ENCODE measurements around the gene NRBF2.
"Not testable (repeated sequence)": the region's sequence is repeated elsewhere in the genome, so short reads cannot be mapped to it uniquely, and the experiment has no call there.

Gene NRBF2

DNA sequence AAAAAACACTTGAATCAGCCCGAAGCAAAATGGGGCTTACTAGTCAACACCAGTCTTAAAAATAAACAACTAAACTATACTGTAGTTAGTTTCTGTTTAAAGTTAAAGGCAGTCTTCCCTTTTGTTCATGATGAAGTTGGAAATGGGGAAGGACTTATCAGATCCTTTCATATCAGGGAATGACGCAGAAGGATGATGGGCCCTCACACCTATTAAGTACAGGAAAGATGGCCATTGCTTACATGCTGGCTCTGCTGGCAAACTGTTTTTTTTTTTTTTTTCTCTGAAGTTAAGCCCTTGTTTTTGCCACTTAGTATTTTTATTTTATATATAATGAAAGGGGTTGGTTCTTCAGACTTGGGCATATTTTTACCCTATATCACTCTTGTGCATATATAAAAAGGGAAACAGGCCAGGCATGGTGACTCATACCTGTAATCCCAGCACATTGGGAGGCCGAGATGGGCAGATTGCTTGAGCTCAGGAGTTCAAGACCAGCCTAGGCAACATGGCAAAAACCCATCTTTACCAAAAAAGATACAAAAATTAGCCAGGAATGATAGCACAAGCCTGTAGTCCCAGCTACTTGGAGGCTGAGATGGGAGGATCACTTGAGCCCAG is 16.6 kb upstream of the NRBF2 start:
- DNase-seq (ENCODE audit: low spot score) = no peak

- no peak for DNase-seq (ENCODE audit: low spot score)
Observed at GRCh38 chr10:63119041-63119440, 14.1 kb upstream of the NRBF2 start.

DNA sequence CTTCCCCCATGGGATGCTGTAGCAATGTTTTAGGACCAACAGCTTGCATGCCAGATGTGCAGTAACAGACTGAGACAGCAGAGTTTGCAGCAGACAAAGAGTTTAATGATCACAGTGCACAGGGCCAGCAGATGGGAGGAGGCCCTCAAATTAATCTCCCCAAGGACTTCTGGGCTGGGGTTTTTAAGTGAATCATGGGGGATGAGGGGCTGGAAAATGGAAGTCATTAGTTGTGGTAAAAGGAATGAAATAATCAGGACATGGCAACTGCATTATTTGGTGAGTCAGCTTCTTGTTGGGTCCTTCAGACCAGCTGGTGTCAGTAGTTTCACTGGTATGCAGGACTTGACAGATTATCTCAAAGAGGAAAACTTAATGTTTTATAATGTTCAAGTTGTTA is 12.6 kb upstream of the NRBF2 start:
- DNase-seq (ENCODE audit: low spot score) = no peak

DNA sequence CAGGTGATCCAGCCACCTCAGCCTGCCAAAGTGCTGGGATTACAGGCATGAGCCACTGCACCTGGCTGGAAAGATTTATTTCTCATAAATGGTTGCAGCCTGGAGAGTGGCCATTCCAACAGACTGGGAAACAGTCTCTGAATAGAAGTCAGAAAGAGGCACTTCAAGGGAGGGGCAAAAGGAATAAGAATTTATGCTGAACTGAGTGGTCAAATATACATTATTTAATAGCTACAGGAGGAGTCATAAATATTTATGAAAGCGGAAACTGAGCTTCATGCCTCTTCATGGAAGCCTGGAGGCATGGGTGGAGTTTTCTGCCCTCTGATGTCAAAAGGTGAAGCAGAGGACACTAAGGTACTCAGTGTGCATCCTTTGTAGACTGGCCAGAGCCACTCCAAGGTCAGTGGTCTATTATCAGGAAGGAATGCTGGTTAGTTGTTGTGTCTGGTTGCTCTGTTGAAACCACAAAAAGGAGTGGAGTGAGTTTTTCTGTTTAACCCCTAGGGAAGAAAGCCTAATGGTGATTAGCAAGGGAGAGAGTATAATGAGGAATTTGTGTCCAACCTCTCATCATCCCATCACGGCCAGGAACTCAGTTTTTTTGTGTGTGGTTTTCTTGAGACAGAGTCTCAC is 9.3 kb upstream of the NRBF2 start:
- no peak for DNase-seq (ENCODE audit: low spot score)

- DNase-seq (ENCODE audit: low spot score) = no peak
Observed at GRCh38 chr10:63125459-63125858, 7.7 kb upstream of the NRBF2 start.

- no peak for DNase-seq (ENCODE audit: low spot score)
Observed at GRCh38 chr10:63128443-63128842, 4.7 kb upstream of the NRBF2 start.

- DNase-seq (ENCODE audit: low spot score) = no peak
Observed at GRCh38 chr10:63129888-63130287, 3.2 kb upstream of the NRBF2 start.

DNA sequence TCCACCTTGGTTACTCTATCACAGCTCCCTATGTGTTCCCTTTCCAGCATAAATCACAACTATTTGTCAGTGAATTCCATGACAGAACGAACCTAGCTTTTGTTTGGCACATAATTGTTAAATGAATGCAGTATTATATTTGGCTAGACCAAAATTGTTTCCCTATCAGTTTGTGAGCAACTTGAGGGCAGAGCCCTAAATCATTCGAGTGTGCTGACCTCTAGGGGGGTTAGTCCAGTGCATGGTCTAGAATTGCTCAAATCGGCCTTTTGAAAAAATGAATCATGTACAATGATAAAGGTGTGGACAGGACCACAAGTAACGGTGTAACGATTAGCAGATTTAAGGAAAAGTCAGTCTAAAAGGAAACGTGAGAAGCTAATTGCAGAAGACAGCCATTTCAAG is 475 bp upstream of the NRBF2 start:
- no peak for DNase-seq (ENCODE audit: low spot score)

- no peak for DNase-seq (ENCODE audit: low spot score)
Observed at GRCh38 chr10:63133821-63134557, 861 bp downstream of the NRBF2 start.

DNA sequence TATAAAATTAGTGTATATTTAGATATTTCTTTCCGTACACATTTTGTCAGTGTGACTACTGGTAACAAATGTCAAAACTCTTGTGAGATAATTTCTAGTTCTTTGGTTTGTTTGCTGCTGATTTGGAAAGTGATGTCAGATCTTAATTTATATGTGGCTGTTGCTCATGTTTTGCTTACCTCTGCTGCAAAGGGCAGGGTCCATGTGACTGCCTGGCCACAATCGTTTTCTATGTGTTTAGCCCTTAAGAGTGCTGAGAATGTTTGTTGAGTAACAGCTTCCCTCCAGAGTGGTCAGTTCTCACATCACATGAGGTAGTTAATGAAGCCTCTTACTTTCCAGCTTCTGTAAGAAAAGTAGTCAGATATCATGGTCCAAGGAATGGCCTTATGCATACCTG is 4.2 kb downstream of the NRBF2 start:
- DNase-seq (ENCODE audit: low spot score) = no peak

GRCh38 chr10:63140077-63140476 is 6.9 kb downstream of the NRBF2 start:
- no peak for DNase-seq (ENCODE audit: low spot score)

DNA sequence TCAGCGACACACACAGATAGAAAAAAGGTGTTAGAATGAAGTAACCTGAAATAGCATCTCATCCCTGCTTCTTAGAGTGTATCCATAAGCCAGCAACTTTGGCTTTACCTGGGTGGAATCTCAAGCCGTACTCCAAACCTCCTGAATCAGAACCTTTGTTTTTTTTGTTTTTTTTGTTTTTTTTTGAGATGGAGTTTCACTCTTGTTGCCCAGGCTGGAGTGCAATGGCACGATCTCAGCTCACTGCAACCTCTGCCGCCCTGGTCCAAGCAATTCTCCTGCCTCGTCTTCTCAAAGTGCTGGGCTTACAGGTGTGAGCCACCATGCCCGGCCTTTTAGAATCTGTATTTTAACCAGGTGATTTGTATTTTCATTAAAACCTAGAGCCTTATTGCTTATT is 9.0 kb downstream of the NRBF2 start:
- no peak for DNase-seq (ENCODE audit: low spot score)

DNA sequence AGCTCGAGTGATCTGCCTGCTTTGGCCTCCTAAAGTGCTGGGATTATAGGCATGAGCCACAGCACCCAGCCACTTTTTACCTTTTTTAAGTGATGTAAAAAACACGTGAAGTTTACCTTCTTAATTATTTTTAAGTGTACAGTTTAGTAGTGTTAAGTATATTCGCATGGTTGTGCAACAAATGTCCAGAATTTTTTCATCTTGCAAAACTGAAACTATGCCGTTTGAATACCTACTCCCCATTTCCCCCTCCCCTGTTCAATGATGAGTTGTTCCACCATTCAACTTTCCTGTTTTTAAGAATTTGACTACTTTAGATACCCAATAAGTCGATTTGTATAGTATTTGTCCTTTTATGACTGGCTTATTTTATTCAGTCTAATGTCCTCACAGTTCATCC is 10.9 kb downstream of the NRBF2 start:
- DNase-seq (ENCODE audit: low spot score) = no peak

DNA sequence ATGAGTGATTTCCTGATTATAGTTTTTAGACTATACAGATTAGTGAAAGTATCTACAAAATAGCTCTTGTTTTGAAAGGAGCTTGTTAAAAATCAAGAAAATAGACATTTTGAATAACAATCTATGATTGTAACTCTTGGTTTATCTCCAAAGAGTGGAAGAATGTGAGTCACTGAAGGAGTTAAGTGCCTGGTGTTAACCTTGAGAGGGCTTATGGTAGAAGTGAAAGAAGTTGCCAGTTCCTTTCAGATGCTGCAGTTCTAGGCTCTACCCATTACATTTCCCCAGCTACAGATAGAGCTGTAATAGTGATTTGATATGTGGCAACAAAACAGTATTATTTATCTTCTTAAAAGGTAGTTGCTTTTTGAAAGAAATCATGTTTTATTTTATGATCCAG is 12.7 kb downstream of the NRBF2 start:
- no peak for DNase-seq (ENCODE audit: low spot score)

DNA sequence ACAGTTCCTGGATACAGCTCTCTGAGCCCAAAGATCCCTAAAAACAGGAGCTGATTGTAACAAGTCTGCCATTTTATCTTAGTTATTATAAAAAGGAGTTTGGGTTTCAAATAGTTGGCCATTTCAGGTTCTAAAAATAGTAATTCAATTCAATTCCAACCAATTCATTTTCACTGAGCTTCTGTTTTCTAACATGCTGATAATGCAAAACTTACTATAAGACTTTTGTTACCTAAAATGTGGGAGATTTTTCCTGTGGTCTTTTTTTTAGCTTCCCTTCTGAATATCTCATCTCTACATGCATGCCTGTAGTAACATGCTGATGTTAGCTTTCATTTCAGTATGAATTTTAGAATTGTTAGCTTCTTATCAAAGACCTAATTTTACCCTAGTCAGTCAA is 13.4 kb downstream of the NRBF2 start:
- no peak for DNase-seq (ENCODE audit: low spot score)

DNA sequence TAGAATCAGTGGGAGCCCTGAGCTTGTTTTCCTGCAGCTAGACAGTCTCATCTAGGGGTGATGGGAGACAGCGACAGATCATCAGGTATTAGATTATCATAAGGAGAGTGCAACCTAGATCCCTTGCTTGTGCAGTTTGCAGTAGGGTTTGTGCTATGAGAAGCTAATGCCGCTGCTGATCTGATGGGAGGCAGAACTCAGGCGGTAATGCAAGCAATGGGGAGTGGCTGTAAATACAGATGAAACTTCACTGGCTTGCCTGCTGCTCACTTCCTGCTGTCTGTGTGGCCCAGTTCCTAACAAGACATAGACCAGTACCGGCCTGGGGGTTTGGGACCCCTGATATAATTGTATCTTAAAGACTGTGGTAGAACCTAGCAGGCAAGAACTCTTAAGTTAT is 17.6 kb downstream of the NRBF2 start:
- no peak for DNase-seq (ENCODE audit: low spot score)

- not testable (repeated sequence) for DNase-seq (ENCODE audit: low spot score)
Observed at GRCh38 chr10:63153868-63154545, 20.9 kb downstream of the NRBF2 start.

- no peak for DNase-seq (ENCODE audit: low spot score)
Observed at GRCh38 chr10:63154546-63155387, 21.6 kb downstream of the NRBF2 start.

DNA sequence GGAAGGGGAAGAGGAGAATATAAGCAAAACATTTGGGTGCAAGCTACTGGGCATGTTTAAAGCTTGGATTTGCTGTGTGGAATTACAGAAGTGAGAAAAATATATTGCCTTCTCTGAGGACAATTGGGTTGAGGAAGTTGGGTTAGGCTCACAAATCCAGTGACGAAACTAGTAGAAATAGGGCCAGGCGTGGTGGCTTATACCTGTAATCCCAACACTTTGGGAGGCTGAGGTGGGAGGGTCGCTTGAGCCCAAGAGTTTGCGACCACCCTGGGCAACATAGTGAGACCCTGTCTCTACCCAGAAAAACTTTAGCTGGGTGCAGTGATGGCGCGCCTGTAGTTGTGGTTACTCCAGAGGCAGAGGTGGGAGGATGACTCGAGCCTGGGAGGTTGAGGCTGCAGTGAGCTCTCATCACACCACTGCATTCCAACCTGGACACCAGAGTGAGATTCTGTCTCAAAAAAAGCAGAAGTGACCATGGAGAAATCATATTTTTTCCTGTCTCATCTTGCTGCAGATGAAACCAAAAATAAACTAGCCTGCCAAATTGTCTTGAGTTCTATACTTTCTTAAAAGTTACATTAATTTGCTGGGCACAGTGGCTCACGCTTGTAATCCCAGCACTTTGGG is 22.4 kb downstream of the NRBF2 start:
- DNase-seq (ENCODE audit: low spot score) = no peak

DNA sequence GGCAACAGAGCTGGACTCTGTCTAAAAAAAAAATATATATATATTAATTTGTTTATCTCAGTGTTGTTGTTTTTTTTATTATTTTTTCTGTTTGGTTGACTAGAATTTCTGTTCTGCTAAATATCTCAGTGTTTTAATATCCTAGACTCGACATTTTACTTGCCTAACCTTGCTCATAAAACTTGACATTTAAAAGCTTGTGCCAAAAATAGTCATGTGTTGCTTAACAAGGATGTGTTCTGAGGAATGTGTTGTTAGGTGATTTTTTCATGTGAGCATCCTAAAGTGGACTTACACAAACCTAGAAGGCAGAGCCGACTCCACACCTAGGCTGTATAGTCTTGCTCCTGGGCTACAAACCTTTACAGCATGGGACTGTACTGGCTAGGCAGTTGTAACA is 23.1 kb downstream of the NRBF2 start:
- DNase-seq (ENCODE audit: low spot score) = no peak

GRCh38 chr10:63157845-63158624 is 24.9 kb downstream of the NRBF2 start:
- peak; percentile 89 for DNase-seq (ENCODE audit: low spot score)
